ENCODE results near the gene COL27A1.
"Not testable (repeated sequence)": the region's sequence is repeated elsewhere in the genome, so short reads cannot be mapped to it uniquely, and the experiment has no call there.

COL27A1 gene

DNA sequence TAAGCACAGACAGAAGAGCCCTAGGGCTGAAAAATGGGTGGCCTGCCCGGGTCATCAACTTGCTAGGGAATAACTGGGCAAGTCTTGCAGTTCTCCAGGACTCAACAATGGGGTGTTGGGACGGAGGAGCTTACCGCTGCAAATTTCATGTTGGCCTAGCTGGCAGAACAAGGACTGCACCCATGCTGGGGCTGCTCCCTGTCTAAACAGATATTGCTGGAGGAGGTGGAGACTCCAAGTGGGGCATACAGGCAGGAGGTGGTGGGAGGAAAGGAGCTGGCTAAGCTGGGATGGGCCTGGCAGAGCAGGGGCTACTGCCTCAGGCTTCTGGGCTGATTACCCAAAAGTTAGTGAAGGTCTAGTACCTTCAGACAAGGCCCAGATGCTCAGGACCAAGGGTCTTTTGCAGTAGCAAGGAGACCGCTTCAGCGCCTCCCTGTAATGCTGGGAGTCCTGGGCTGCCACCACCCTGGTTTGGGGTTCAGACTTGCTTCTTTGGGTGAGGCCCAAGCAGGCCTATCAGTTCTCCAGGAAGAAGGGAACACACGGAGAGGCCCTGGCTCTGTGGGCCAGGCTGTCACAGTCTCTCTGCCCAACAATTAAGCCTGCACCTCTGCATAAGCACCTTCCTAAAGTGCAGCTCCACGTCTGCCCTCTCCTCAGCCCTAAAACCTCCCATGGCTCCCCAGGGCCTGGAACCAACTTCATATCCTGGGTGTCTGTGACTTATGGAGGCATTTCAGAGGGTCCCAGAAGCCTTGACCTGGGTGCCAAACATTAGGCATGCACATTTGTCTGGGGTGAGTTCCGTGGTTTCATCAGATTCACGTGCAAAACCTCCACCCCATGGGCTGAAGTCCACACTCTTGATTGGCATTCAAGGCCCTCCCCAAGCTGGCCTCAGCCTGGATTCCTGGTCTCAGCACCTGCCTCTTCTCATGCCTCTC lies 32.0 kb upstream of the COL27A1 start:
- DNase-seq (ENCODE audit: low read depth) = no peak

DNA sequence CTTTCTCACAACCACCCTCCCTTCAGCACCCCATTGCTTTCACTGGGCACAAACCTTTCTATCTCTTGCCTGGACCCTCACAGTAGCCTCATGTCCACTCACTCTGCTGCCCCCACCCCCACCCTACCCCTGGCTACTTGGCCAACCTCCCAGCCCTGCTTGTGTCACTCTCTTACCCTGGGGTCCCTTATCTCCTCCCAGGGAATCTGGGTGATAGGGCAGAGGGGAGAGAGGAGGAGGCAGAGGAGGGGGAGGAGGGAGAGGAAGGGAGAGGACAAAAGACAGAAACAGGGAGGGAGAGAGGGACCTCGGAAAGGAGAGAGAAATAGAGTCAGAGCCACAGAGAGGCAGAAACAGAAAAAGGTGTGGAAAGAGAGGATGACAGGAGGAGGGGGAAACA lies 31.2 kb upstream of the COL27A1 start:
- no peak for DNase-seq (ENCODE audit: low read depth)

DNA sequence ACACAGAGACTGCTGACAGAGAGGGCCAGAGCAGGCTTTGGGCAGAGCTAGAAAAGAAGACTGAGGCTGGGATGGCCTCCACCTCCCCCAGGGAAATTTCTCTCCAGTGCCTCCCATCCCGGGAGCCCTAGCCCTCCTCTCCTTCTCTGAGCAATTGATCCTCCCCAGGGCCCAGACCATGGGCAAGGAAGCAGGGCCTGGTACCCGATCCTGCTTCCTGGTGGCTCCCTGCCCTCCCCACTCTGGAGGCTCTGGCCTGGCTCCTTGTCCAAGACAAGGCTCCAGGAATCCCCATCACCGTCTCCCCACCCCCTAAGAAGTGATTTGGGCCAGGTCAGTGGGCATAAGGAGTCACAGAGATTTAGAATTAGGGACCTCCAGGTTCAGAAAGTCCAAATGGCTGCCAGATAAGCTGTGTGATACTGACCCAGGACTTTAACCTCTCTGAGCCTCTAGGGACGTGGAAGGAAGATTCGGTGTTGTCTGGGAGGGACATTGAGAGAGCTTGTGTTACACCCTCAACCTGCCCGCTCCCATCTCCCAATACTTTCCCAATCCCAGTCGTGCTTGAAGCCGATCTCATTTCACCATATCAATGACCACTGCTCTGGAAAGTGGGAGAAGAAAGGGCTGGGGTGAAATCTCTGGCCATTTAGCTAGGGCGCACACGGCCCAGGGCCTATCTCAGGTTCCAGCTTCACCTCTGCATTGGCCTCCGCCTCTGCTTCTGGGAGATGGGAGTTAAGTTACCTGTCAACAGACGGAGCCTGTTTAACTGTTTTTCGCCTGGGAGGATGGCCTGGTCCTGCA lies 30.5 kb upstream of the COL27A1 start:
- no peak for DNase-seq (ENCODE audit: low read depth)

DNA sequence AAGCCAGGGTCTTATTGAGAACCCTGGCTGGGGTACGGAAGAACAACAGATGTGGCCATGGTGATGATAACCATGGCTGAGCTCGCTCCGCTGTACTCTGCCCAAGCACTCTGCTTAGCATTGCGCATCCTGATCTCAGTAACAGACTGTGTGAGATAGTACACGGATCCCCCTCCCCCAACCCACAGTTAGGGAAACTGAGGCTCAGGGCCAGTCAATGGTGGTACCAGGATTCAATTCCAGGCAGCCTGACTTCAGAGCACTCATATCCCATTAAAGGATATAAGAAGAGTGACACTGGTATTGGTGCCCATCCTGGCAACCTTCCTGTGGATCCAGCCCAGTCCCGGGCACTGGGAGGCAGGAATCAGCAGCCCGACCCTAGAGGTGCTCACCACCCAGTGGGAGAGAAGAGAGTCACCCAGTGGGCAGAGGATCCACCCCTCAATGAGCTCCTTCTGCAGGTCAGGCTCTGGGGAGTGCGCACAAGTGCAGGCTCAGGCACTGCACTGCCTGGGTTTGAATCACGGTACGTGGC lies 29.8 kb upstream of the COL27A1 start:
- no peak for DNase-seq (ENCODE audit: low read depth)

DNA sequence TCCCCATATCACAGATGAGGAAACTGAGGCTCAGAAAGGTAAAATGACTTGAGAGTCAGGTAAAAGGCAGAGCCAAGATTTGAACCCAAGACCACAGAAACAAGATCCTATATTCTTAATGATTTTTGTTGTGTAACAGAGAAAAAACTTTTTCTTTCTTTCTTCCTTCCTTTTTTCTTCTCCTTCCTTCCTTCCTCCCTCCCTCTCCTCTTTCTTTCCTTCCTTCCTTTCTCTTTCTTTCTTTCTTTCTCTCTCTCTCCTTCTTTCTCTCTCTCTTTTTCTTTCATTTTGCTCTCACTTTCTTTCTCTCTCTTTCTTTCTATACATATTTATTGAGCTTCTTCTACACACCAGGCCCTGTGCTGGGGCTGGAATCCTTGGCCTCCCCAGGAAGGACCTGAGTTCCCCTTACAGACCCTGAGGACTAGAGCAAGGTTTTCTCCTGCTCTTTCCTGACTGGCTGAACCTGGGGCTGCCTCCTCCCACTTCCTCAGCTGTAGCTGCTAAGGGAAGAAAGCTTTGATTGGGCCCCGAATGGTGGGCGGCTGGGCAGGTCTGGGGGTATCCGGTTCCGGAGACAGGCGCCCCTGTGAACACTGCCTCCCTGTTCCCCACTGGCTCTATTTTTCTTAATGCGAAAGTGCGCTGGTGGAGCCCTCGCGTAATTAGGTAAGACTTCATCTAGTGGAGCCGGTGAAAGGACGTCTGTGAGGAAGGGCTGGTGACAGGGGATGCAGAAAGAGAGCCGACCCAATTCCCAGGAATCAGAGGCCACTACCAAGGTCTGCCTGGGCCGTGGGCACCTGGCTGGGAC lies 28.9 kb upstream of the COL27A1 start:
- DNase-seq (ENCODE audit: low read depth) = no peak

DNA sequence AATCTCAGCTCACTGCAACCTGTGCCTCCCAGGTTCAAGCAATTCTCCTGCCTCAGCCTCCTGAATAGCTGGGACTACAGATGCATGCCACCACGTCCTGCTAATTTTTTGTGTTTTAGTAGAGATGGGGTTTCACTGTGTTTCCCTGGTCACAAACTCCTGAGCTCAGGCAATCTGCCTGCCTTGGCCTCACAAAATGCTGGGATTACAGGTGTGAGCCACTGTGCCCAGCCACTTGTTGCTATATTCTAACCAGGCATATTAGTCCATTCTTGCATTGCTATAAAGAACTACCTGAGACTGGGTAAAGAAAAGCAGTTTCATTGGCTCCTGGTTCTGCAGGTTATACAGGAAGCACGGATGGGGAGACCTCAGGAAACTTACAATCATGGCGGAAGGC lies 26.6 kb upstream of the COL27A1 start:
- DNase-seq (ENCODE audit: low read depth) = not testable (repeated sequence)

DNA sequence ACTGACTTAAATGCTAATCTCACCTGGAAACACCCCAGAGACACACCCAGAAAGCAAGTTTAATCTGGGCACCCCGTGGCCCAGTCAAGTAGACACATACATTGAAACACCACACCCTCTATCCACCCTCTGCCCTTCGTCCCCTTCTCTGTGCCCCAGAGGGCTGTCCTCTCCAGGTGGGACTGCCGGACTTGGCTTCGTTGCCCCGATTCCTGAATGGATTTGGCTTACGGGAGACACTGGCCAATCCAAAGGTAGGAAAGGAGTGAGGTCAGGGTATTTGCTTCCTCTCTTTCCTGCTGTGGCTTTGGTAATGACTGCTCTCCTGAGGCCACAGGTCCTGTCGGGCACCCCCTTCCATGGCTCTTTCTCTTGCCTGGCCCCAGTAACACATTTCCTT lies 25.2 kb upstream of the COL27A1 start:
- no peak for DNase-seq (ENCODE audit: low read depth)

DNA sequence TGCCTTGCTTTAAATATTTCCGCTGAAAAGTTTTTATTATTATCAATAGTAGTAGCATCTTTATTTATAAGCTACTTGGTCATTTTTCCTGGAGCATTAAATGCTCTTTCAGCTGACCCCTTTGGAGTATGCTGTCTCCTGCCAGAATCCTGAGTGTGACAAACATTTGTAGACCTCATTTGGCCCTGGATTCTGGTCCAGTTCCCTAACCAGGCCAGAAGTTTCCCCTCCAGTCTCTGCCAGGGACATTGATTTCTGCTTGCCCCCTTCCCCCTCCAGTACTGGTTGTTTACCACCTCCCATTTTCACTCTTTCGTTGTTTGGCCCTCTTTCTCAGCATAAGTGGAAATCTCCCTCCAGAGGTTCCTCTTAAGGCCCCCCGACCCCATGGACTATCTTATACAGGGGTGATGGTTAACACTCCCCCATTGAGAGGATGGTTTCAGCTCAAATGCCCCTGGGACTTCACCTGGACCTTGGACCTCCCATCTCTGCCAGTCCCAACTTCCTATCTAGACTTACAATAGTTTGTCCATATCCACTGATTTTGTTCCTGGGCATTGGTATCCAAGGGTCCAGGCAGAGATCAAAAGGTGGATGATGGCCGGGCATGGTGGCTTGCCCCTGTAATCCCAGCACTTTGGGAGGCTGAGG lies 24.6 kb upstream of the COL27A1 start:
- no peak for DNase-seq (ENCODE audit: low read depth)

DNA sequence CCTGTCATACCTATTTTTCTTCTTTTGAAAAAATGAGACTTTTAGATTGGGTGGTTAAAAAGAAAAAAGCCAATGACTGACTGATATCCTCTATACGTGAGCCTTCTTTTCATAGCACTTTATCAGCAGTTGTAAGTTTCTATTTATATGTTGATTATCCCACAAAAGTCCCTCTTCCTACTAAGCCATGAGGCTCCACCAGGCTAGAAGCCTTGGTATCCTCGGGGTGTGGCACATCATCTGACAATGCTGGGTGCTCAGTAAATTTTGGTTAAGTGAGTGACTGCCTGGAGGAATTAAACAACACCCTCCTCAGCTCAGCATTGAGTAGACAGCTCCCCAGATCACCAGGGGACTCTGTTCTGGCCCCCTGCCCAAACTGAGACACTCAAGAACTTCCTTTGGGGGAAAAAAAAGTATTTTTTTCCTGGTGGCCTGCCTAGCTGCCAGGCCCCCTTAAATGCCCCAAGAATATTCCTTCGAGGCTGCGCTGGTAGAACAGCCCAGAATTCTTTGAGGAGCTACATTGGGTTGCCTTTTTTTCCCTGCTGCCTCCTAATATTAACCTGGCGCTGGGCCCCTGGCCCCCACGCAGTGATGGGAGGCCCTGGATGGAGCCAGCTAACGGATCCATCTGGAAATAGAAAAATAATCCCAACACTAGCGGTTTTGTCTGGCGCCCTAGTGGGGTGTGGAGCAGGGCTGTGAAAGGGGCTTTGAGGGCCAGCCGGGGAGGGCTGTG lies 23.4 kb upstream of the COL27A1 start:
- no peak for DNase-seq (ENCODE audit: low read depth)

DNA sequence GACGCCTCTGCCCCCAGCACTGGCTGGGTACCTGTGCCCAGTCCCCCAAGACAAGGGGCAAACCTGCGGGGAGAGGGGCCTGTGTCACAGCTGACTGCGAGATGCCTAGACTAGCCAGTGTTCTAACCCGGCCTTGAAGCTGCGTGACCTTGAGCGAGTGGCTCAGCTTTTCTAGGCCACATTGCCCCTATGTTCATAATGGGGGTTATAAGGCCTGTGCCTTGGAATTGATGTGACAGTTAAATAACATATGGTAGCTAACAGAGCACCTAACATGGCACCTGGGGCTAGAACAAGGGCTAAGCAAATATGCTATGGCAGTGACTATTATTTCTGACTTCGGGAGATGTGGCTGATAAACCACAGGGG lies 22.8 kb upstream of the COL27A1 start:
- no peak for DNase-seq (ENCODE audit: low read depth)

DNA sequence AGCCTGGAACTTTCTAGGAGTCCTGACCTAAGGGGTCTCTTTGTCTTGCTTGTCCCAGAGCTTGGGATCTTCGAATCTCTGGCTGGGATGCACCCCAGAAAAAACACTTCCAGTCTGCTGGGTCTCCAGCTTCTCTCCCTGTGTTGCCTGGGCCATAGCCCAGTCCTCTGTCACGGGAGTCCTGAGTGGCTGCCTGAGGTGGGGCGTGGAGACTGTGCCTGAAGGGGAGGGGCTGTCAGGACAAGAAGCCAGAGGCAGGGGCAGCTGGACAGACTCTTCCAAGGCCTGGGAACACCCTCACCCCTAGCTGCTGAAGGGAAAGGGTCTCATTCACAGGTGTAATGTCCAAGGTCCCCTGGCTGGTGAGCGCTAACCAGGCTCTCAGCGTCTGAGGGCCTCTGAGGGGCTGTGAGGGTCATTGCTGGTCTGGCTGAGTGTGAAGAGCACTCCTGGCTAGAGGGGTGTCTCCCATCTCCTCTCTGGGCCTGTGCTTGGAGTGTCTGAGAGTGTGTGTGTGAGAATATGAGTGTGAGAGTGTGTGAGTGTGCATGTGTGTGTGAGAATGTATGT lies 20.4 kb upstream of the COL27A1 start:
- DNase-seq (ENCODE audit: low read depth) = no peak

DNA sequence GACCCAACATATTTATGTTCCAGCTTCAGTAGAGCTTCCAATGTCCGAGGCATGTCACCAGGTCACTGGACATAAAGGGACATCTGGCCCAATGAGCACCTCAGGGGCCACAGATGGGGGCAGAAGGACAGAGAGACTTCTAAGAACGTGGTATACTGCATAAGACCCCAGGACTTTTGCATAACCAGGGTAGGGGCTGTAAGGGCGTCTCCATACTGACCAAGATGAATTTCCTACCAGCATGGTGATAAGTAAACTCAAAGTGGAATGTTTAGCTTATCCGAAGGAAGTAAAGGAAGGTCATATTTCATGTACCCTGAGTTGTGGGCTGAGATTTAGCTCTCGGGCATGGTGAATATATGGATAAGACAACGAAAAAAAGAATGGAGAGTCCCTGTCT lies 17.5 kb upstream of the COL27A1 start:
- DNase-seq (ENCODE audit: low read depth) = no peak

DNA sequence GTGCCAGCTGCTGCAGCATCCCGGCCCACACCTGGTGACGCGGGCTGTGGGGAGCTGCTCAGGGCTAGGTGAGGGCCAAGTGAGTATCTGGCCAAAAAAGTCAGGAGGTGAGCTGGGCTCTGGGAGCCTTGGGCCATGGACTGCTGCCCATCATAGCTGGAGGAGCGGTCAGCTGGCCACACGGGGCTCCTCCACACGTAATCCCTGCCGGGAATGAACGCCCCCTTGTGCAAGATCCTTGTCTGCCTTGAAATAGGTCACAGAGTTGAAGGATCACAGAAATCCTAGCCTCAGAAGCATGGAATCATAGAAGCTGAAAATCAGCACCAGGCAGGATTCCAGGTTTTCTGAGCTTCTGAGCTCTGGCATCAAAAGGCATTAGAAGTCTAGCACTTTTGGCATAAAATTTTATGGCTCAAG lies 16.8 kb upstream of the COL27A1 start:
- DNase-seq (ENCODE audit: low read depth) = no peak

DNA sequence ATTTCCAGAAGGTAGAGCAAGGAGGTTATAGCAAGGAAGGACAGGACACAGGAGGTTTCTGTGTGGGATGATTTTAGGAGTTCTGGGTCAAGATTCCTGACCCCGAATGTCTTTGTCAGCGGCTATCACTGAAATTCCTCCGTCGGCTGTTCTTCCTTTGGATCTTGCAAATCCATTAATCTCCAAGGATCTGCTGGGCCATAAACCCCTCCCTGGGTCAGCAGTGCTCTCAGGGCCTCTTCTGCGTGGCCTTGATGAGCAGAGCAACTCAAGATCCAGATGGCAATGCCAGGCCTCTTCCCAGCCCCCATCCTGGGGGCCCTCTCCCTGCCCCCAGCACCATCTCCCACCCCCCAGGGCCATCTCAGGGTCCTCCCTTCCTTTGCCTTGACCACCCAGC lies 16.3 kb upstream of the COL27A1 start:
- DNase-seq (ENCODE audit: low read depth) = no peak

DNA sequence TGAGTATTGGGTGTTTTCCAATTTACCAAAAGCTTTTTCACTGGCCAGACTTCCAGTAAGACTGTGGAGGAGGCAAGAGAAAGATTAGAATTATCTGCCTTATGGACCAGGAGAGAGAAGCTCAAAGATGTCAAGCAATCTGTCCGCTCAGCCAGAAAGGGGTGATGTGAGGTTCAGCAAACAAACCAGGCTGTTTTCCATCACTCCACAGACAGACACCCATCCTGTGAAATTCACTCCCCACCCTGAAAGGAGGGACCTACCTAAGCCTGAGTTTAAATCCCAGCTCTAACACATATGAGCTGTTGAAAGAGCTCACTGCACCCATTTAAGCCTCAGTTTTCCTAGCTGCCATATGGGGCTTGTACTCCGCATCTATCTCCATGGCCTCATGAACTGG lies 14.9 kb upstream of the COL27A1 start:
- no peak for DNase-seq (ENCODE audit: low read depth)

DNA sequence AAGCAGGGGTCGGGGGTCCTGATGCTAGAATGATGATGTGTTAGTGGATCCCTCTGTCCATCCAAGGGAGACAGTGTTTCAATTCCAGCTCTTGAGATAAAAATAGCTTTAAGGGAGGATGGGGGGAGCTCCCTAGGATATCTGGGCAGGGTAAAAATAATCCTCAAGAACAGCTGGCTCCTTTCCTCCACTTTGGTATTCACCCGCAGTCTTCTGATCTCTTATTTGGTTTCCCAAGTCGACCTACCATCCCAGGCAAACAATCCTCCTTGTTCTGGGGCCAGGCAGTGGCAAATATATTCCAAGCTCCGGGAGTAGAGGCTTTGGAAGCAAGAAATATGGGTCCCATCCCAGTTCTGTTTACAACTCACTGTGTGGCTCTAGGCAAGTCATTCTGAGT lies 14.5 kb upstream of the COL27A1 start:
- no peak for DNase-seq (ENCODE audit: low read depth)

DNA sequence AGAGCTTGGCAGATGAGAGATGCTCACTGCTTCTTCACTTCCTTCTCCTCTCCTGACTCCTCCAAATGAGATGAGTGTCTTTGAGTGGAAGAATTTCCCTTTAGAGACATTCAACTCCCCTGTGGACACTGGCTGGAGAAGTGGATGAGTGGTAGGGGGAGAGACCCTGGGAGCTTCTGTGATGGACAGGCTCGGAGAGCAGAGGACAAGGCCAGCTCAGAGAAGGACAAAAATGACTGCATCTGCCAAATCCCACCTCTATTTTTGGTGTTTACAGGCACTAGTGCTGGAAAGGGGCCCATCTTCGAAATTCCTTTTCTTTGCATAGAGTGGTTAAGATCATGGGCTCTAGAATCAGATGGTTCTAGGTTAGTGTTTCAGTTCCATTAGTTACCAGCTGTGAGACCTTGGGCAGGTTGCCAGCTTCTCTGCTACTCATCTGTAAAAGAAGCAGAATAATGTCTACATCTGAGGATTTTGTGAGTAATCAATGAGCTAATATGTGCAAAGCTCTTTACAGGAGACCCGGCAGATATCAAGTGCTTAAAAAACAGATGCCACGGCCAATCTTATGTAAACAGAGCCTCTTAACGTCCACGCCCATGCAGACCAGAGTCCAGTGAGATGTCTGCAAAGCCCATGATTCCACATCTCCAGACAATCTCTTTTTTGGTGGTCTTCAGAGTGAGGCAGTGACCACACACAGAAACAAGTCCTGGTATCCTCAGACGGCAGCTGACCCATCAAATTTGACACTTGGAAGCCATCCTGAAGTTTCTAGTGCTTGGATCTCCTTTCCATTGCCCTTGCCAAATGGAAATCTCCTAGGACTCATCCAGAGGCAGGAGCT lies 13.6 kb upstream of the COL27A1 start:
- DNase-seq (ENCODE audit: low read depth) = no peak

DNA sequence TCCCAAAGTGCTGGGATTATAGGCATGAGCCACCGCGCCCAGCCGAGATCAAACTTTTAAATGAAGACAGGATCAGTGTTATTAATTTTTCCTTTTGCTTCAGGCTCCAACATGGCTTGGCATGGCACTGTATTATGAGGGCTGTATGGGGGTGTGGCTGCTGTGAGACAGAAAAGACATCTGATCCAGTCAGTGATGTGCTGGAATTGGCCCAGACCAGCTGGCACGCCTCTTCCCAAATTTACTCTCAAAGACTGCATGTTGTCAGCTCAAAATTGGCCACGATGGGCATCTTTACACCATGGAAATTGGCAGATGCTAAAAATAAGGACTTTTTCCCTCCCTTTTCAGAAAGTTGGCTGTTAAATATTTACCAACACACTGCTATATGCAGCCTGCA lies 12.1 kb upstream of the COL27A1 start:
- DNase-seq (ENCODE audit: low read depth) = no peak

DNA sequence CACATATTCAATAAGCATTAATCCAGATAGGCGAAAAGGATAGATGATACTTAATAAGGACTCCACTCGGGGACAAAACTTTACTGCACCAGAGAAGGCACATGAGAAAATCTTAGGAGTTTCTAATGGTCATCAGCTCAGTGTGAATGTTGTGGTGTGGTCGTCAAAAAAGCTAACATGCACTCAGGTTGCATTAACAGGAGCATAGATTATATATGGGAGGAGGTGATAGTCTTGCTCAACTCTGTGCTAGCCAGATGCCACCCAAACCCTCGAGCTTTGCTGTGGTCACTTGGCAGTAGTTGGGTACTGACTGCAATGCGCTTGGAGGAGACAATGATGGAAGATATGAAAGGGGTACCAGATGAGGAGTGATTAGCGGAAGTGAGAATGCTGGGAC lies 8.6 kb upstream of the COL27A1 start:
- no peak for DNase-seq (ENCODE audit: low read depth)

DNA sequence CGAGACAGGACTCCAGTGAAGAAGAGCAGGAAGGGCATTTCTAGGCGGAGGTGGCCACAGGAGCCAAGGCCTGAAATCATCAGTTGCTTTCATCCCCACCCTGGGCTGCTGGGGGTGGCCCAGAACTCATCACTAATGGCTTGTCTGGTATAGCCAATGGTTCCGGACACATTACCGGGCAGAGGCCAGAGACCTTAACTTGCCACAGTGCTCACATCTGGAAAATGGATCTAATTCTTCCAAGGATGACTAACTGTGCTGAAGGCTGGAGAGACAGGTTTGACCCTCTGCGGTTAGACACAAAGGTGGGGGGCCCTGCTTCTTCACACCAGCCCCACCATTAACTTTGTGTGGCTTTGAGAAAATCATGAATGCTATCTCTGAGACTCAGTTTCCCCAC lies 6.2 kb upstream of the COL27A1 start:
- no peak for DNase-seq (ENCODE audit: low read depth)

Data from stimulated activated CD4-positive, alpha-beta T cell treated with anti-CD3 and anti-CD28 coated beads, Interleukin-2, amount 100 ng/mL, for 4 hours (primary cell).